PC-9 (cell line): ENCODE data around the gene SLC2A2. TPM values are rescaled to one million over a fixed set of nuclear protein-coding genes. Genes with fewer than 3 reads are reported as not detected.

Experiments used
- BruUV-seq: library from RNA; stranded (reverse); fragments of 400-500 nt; replicated peaks from 2 replicates; lab custom pipeline; 2021; lab: Mats Ljungman, UMichigan
- CTCF ChIA-PET: fragments of 300-600 bp; sonication (Branson Sonifier 250); formaldehyde crosslinking; loops from one replicate; lab custom pipeline; 2022; ENCODE audit warnings: antibody characterized with exemption; lab: Charles Lee
- POLR2A ChIA-PET: fragments of 300-600 bp; sonication (Branson Sonifier 250); formaldehyde crosslinking; loops from one replicate; lab custom pipeline; 2022; ENCODE audit warnings: antibody characterized with exemption; ENCODE audit not compliant: unreplicated experiment; lab: Charles Lee
- DNase-seq, 2 experiments: peaks; one replicate each; pipeline versions ENCODE4 v3.0.0 to v3.0.0-alpha.2; 2015 to 2022; ENCODE audit warnings: mixed read lengths in 1 of 2
- H2AFZ ChIP-seq: fragments of 200-600 bp; sonication (generic); 2 replicates; pipeline ENCODE4 v1.8.1; 2017; ENCODE audit warnings: antibody characterized with exemption
- H3F3A ChIP-seq: fragments of 200-600 bp; sonication (generic); 2 replicates; pipeline ENCODE4 v1.8.1; 2017; ENCODE audit warnings: antibody characterized with exemption, mild to moderate bottlenecking, low read depth; ENCODE audit not compliant: insufficient read depth
- H3K27ac ChIP-seq: fragments of 200-600 bp; sonication (generic); 2 replicates; pipeline ENCODE4 v1.6.1; 2016; ENCODE audit warnings: mixed run types
- H3K27me3 ChIP-seq: fragments of 200-600 bp; sonication (generic); 2 replicates; pipeline ENCODE4 v1.6.1; 2016; ENCODE audit warnings: low read depth, mixed run types; ENCODE audit not compliant: insufficient read depth
- H3K36me3 ChIP-seq: fragments of 200-600 bp; sonication (generic); 2 replicates; pipeline ENCODE4 v1.6.1; 2016; ENCODE audit warnings: low read depth, mixed run types
- H3K4me1 ChIP-seq: fragments of 200-600 bp; sonication (generic); replicated peaks from 2 replicates; pipeline ENCODE4 v1.6.1; 2016; ENCODE audit warnings: mixed run types; ENCODE audit not compliant: insufficient read depth
- H3K4me2 ChIP-seq: fragments of 200-600 bp; sonication (generic); 2 replicates; pipeline ENCODE4 v1.6.1; 2017; ENCODE audit warnings: mixed run types
- H3K4me3 ChIP-seq: fragments of 200-600 bp; sonication (generic); 2 replicates; pipeline ENCODE4 v1.6.1; 2016; ENCODE audit warnings: mixed run types
- H3K79me2 ChIP-seq: fragments of 200-600 bp; sonication (generic); 2 replicates; pipeline ENCODE4 v1.6.1; 2017; ENCODE audit warnings: low read depth, mixed run types
- H3K9me2 ChIP-seq: fragments of 200-600 bp; sonication (generic); 2 replicates; pipeline ENCODE4 v1.8.1; 2017; ENCODE audit warnings: mild to moderate bottlenecking; ENCODE audit not compliant: insufficient read depth
- H3K9me3 ChIP-seq: fragments of 200-600 bp; sonication (generic); 2 replicates; pipeline ENCODE4 v1.8.1; 2016; ENCODE audit warnings: low read depth; ENCODE audit not compliant: insufficient read depth
- H4K20me1 ChIP-seq: fragments of 200-600 bp; sonication (generic); 2 replicates; pipeline ENCODE4 v1.8.1; 2017; ENCODE audit not compliant: insufficient read depth
- EZH2 ChIP-seq: fragments of 200-600 bp; sonication (generic); IDR thresholded peaks from 2 replicates; pipeline ENCODE4 v1.8.0; 2017; ENCODE audit warnings: antibody characterized with exemption, low read depth
- intact Hi-C: fragments of 100-400 bp; cut with micrococcal nuclease; formaldehyde crosslinking; loops from one replicate; pipeline ENCODE4 v1.10.0; 2022; ENCODE audit not compliant: unreplicated experiment
- total RNA-seq: library from RNA; stranded (reverse); gene quantifications from 2 replicates; pipeline ENCODE4 v1.2.3, GENCODE V29; 2021
- TF ChIP-seq, protein P1 (sequence below): fragments of 200-600 bp; sonication (generic); conservative IDR thresholded peaks from 2 replicates; pipeline ENCODE4 v1.6.1; 2017; ENCODE audit warnings: mixed run types, antibody characterized with exemption, mild to moderate bottlenecking, moderate library complexity

The SLC2A2 gene
- total RNA-seq, 1 experiment from 2014 or later = not detected

DNA sequence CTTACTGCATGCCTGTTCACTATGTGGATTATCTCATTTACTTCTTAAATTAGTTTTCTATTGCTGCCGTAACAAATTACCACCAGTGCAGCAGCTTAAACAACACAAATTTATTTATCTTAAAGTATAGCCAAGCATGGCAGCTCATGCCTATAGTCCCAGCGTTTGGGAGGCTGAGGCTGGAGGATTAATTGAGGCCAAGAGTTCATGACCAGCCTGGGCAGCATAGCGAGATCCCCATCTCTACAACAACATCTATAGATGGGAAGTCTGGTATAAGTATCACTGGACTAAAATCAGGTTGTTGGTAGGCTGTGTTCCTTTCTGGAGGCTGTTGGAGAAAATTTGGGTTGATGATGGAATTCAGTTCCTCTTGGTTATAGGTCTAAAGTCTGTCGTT lies 5.1 kb downstream of the SLC2A2 start:
- no peaks in the 10 kb centered on the region for H3K27me3 ChIP-seq
- H3K9me3 ChIP-seq = no peaks in the 10 kb centered on the region
- CTCF ChIA-PET = no interaction called here
- H3K4me1 ChIP-seq = no peaks in the 10 kb centered on the region
- no peaks in the 10 kb centered on the region for H4K20me1 ChIP-seq
- H3K4me2 ChIP-seq = no peak overlapping the region
- no peaks in the 10 kb centered on the region for H3K9me2 ChIP-seq
- H3F3A ChIP-seq = no peaks in the 10 kb centered on the region
- DNase-seq = no peak
- no peaks in the 10 kb centered on the region for H3K79me2 ChIP-seq
- POLR2A ChIA-PET = no interaction called here
- TF ChIP-seq EZH2 = no peak
- TF ChIP-seq, protein P1, sequence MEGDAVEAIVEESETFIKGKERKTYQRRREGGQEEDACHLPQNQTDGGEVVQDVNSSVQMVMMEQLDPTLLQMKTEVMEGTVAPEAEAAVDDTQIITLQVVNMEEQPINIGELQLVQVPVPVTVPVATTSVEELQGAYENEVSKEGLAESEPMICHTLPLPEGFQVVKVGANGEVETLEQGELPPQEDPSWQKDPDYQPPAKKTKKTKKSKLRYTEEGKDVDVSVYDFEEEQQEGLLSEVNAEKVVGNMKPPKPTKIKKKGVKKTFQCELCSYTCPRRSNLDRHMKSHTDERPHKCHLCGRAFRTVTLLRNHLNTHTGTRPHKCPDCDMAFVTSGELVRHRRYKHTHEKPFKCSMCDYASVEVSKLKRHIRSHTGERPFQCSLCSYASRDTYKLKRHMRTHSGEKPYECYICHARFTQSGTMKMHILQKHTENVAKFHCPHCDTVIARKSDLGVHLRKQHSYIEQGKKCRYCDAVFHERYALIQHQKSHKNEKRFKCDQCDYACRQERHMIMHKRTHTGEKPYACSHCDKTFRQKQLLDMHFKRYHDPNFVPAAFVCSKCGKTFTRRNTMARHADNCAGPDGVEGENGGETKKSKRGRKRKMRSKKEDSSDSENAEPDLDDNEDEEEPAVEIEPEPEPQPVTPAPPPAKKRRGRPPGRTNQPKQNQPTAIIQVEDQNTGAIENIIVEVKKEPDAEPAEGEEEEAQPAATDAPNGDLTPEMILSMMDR = no peak
- no peak overlapping the region for H2AFZ ChIP-seq
- intact Hi-C loops = no loop called here
- no TSS peak for BruUV-seq
- H3K36me3 ChIP-seq = no peaks in the 10 kb centered on the region
- no peak overlapping the region for H3K27ac ChIP-seq
- H3K4me3 ChIP-seq = no peak overlapping the region

DNA sequence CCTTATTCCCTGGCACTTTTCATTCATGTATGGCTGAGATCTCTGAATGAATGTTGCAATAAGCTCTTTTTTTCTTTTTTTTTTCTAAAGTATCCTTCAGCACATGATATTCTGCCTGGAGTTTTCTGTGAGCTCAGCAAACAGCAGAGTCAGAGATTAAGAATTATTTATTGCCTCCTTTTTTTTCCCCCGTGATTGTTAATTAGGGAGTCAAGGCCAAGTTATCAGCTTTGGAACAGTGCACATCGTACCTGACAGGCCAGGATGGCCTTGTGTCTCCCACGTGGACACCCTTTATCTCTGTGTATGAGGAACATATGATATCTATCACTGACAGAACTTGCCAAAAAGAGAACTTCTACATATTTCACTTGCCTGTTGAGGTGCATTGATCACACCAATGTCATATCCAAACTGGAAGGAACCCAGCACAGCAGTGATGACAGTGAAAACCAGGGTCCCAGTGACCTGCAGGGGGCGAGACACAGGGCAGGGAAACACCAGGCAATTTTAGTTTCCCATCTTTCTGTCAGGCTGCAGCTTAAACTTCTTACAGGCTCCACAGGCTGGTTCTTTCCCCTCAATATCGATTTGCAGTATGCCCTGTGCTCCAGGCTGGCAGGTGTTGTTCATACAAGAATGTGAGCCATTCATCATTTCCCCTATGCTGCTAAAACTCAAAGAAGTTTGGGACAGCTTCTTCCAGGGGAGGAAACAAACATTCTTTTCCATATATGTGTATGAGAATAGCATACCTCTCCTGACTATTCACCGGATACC lies 8.2 kb downstream of the SLC2A2 start:
- TF ChIP-seq, protein P1 = no peak; the same call in 1 of the 2 replicates
- TF ChIP-seq EZH2 = no peak
- no peaks in the 10 kb centered on the region for H3K9me3 ChIP-seq
- H3K4me3 ChIP-seq = no peak overlapping the region
- H3K36me3 ChIP-seq = no peaks in the 10 kb centered on the region
- intact Hi-C loops = no loop called here
- ChIA-PET CTCF (no interaction called here), POLR2A (interaction anchor here (0.6 kb wide), 1 partner anchor 518 kb away, joined by 5 read pairs; no protein-coding TSS in a partner anchor)
- H3K79me2 ChIP-seq = no peaks in the 10 kb centered on the region
- no peaks in the 10 kb centered on the region for H3K4me1 ChIP-seq
- no TSS peak for BruUV-seq
- H3K4me2 ChIP-seq = no peak overlapping the region
- no peaks in the 10 kb centered on the region; the same call in 1 of the 2 replicates for H3K9me2 ChIP-seq
- H4K20me1 ChIP-seq = no peaks in the 10 kb centered on the region
- H3K27ac ChIP-seq = no peak overlapping the region
- H2AFZ ChIP-seq = no peak overlapping the region
- H3F3A ChIP-seq = no peaks in the 10 kb centered on the region
- H3K27me3 ChIP-seq = no peaks in the 10 kb centered on the region
- no peak for DNase-seq

DNA sequence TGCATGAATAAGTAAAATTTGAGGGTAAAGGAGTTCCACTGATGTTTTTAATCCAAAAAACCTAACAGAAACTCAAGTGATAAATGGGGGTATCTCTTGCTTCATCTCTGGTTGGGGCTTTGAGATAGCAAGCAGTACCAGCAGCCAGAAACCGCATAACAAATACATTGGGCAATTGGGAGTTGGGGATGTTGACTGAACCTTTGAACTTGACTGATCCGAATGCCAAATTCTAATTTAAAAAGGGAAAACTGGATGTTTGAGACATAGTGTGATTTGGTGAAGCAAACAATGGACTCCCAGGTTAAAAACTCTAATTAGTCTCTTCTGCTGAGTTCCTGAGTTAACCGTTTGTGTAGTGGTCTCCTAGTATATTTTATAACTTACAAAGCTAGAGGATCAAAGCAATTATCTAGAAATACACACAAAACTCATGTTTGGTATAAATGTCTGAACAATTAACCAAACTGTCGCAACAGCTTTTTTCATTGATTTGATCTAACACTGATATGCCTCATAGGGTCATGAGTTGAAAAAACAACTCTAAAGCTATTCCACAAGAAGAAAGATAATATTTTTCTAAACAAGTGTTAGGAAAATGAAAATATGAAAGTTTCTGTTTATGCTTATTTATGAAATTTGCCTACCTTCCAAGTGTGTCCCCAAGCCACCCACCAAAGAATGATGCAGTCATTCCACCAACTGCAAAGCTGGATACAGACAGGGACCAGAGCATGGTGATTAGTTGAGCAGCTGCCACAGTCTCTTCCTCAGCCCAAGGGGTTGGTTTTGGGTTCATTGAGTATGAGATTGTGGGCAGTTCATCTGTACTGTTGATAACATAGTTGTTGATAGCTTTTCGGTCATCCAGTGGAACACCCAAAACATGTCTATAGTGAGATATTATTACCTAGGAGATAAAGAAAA lies 12.4 kb downstream of the SLC2A2 start:
- Histone ChIP-seq H3K79me2 (no peaks in the 10 kb centered on the region), H3K4me3 (no peak overlapping the region), H3K4me2 (no peak overlapping the region), H3K4me1 (no peaks in the 10 kb centered on the region), H3K27me3 (no peaks in the 10 kb centered on the region), H3F3A (no peaks in the 10 kb centered on the region), H3K9me3 (no peaks in the 10 kb centered on the region), H2AFZ (no peak overlapping the region), H3K27ac (no peak overlapping the region), H4K20me1 (no peaks in the 10 kb centered on the region), H3K36me3 (no peaks in the 10 kb centered on the region), H3K9me2 (no peaks in the 10 kb centered on the region; the same call in 1 of the 2 replicates)
- TF ChIP-seq, protein P1 = no peak
- TF ChIP-seq EZH2 = no peak
- intact Hi-C loops = no loop called here
- no TSS peak for BruUV-seq
- POLR2A ChIA-PET = no interaction called here
- CTCF ChIA-PET = no interaction called here
- no peak for DNase-seq
